ENCODE data around the gene SGPP2.

- no peak for TF ChIP-seq POLR2A (IDR thresholded peaks at IDR 0.05)
- TF ChIP-seq, protein P1, sequence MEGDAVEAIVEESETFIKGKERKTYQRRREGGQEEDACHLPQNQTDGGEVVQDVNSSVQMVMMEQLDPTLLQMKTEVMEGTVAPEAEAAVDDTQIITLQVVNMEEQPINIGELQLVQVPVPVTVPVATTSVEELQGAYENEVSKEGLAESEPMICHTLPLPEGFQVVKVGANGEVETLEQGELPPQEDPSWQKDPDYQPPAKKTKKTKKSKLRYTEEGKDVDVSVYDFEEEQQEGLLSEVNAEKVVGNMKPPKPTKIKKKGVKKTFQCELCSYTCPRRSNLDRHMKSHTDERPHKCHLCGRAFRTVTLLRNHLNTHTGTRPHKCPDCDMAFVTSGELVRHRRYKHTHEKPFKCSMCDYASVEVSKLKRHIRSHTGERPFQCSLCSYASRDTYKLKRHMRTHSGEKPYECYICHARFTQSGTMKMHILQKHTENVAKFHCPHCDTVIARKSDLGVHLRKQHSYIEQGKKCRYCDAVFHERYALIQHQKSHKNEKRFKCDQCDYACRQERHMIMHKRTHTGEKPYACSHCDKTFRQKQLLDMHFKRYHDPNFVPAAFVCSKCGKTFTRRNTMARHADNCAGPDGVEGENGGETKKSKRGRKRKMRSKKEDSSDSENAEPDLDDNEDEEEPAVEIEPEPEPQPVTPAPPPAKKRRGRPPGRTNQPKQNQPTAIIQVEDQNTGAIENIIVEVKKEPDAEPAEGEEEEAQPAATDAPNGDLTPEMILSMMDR (IDR thresholded peaks at IDR 0.05 in 8 of 11, conservative IDR thresholded peaks at IDR 0.05 in 3 of 11), result no peak
Measured at GRCh38 chr2:222538535-222538934, 114.2 kb downstream of the SGPP2 start.
